KOPT-K1 (cell line): ENCODE data around the gene HRH4.

Source experiments
- H3K27ac ChIP-seq: fragments of 200-600 bp; sonication (generic); 2 replicates; pipeline ENCODE4 v1.5.1; 2016; ENCODE audit warnings: antibody characterized with exemption, mild to moderate bottlenecking, low read depth, low read length; ENCODE audit not compliant: poor library complexity, severe bottlenecking
- H3K36me3 ChIP-seq: fragments of 200-600 bp; sonication (generic); 2 replicates; pipeline ENCODE4 v1.5.1; 2017; ENCODE audit warnings: antibody characterized with exemption, mild to moderate bottlenecking, low read length, moderate library complexity; ENCODE audit not compliant: insufficient read depth
- H3K9me3 ChIP-seq: fragments of 200-600 bp; sonication (generic); 2 replicates; pipeline ENCODE4 v1.5.1; 2017; ENCODE audit warnings: antibody characterized with exemption, low read length, mild to moderate bottlenecking; ENCODE audit not compliant: insufficient read depth, poor library complexity, severe bottlenecking

HRH4 gene

GRCh38 chr18:24446953-24447538, 13.4 kb upstream of the HRH4 start:
- Histone ChIP-seq H3K36me3 (no peaks in the 10 kb centered on the region), H3K27ac (no peak overlapping the region), H3K9me3 (no peaks in the 10 kb centered on the region)

GRCh38 chr18:24447961-24448360, 12.5 kb upstream of the HRH4 start:
- Histone ChIP-seq H3K27ac (no peak overlapping the region), H3K9me3 (no peaks in the 10 kb centered on the region), H3K36me3 (no peaks in the 10 kb centered on the region)

GRCh38 chr18:24456549-24456948, 3.9 kb upstream of the HRH4 start:
- Histone ChIP-seq H3K27ac (no peak overlapping the region), H3K36me3 (no peaks in the 10 kb centered on the region)

DNA sequence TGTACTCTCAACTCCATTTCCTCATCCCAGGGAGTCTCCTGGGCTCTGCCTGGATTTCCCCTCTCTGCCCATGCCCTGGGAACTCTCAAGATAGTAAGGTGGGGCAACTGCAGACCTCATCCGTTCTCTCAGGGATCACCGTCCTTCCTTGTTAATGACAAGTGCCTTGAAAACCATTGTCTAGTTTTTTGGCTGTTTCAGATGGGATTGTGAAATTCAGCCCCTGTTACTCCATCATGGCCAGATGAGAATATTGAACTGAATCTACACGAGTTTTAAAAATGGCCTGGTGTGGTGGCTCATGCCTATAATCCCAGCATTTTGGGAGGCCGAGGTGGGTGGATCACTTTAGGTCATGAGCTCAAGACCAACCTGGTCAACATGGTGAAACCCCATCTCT, 665 bp upstream of the HRH4 start:
- Histone ChIP-seq H3K9me3 (no peaks in the 10 kb centered on the region), H3K36me3 (no peaks in the 10 kb centered on the region), H3K27ac (no peak overlapping the region)

More at GRCh38 chr18:24456549-24456948, 3.9 kb upstream of the HRH4 start:
- no peaks in the 10 kb centered on the region for H3K9me3 ChIP-seq

DNA sequence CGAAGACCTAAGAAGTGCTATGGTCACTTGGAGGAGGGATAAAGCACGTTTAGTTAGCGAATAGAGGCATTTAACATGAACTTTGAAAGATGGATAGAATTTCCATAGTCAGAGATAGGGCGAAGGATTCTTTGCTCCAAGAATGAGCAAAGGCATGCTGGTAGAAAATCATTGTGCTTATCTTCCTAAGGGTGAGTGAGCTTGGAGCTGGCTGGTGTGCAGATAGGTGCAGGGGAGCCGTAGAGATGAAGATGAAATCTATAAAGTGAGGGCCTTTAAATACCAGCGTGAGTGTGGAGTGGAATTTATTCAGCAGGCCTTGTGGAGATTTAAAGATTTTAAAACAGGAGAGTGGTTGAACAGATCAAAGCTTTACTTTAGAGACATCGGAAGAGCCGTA, 1.6 kb downstream of the HRH4 start:
- no peaks in the 10 kb centered on the region for H3K36me3 ChIP-seq
- no peak overlapping the region for H3K27ac ChIP-seq
- H3K9me3 ChIP-seq, result no peaks in the 10 kb centered on the region

- no peak overlapping the region for H3K27ac ChIP-seq
- H3K36me3 ChIP-seq, result no peaks in the 10 kb centered on the region
- no peaks in the 10 kb centered on the region for H3K9me3 ChIP-seq
Observed at GRCh38 chr18:24462838-24463775, 2.7 kb downstream of the HRH4 start.

DNA sequence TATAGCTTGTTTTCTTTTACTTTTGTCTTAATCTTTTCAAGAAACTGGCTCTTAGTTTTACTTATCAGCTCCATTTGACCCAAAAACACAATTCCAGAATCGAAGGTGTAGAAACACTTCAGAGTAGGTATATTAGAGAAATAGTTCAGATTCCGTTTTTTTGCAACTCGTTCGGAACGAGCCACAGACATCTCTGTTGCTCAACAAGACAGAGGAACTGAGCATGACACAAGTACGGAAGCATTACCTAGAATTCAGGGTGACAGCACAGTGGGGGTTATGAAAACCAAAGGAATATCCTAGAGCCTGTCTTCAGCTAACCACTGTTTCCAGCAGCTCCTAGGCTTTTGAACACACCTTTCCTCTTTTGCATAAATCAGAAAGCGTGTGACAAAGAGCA, 5.0 kb downstream of the HRH4 start:
- Histone ChIP-seq H3K27ac (no peak overlapping the region), H3K36me3 (no peaks in the 10 kb centered on the region), H3K9me3 (no peaks in the 10 kb centered on the region)

DNA sequence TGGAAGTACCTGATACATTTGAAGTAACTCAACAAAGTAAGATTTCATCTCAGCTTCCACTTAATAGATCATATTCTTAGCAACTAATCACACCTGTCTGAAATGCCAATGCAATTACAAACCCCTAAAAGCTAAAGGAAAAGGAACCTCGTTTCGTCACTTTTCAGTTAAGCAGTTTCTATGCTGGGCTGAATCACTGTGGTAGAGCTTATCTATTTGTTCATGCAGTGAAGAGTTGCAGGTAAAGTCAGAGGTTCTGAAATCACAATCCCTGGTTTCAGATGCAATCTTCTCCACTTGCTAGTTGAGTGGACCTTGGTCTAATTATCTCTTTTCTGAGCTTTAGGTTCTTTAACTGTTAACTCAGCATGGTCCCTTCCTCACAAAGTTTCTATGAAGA, 6.3 kb downstream of the HRH4 start:
- Histone ChIP-seq H3K36me3 (no peaks in the 10 kb centered on the region), H3K27ac (no peak overlapping the region), H3K9me3 (no peaks in the 10 kb centered on the region)

GRCh38 chr18:24470022-24470618, 9.7 kb downstream of the HRH4 start:
- no peaks in the 10 kb centered on the region for H3K9me3 ChIP-seq
- no peaks in the 10 kb centered on the region for H3K36me3 ChIP-seq
- no peak overlapping the region for H3K27ac ChIP-seq

DNA sequence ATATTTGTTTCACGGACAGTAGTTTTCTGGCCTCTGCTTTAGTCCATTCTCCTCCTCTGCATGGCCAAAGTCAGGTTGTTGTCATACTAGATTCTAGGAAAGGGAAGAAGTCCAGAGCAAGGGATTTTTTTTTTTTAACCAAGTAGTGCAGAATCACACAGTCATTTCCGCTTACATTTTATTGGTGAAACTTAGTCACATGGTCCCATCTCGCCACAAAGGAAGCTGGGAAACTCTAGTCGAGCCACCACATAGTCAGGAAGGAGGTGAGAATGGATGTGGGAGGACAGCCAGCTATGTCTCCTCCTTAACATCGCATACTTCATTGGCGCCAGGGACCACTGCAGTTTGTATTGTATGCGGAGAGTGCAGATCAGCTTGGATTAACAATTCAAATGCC, 10.4 kb downstream of the HRH4 start:
- no peaks in the 10 kb centered on the region for H3K9me3 ChIP-seq
- H3K36me3 ChIP-seq, result no peaks in the 10 kb centered on the region
- H3K27ac ChIP-seq, result no peak overlapping the region

- Histone ChIP-seq H3K9me3 (no peaks in the 10 kb centered on the region), H3K36me3 (no peaks in the 10 kb centered on the region), H3K27ac (no peak overlapping the region)
Observed at GRCh38 chr18:24472591-24472990, 12.2 kb downstream of the HRH4 start.

DNA sequence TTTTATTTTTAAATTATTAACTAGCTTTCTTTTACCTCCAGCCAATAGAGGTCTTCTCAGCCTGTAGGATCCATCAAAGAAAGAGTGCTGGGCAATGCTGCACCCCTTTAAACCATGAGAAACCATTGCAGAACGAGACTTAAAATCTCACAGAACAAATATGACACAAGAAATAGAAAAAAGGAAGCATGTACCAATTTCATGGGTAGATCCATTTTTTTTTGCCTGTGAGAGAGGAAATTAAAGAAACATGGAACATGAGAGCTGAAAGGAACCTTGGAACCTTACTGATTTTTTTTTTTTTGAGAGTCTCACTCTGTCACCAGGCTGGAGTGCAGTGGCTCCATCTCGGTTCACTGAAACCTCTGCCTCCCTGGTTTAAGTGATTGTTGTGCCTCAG, 14.0 kb downstream of the HRH4 start:
- Histone ChIP-seq H3K36me3 (no peaks in the 10 kb centered on the region), H3K27ac (no peak overlapping the region), H3K9me3 (no peaks in the 10 kb centered on the region)

DNA sequence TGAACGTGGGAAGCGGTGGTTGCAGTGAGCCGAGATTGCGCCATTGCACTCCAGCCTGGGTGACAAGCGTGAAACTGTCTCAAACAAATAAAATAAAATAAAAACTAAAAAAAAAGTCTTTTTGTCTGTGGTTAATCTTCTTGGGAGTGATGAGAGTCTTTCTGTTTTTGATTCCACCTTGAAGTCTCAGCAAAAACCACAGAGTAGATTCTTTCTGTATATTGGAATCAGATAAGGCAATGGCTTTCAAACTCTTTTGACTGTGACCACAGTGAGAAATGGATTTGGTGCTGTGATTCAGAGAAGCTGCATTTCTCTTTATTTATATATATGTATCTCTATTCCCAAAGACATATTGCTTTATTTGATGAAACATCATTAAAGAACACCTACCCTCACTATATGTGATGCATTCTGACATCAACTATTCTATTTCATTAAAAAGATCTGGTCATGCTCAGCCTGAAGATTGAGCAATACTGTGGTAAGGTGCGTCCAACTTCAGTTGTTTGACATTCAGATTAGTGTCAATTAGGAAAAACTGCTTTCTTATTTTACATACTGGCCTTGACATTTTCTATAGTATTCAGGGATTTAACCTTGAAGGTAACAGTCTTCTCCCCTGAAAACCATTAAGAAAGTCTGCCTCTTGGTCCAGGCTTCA, 15.6 kb downstream of the HRH4 start:
- Histone ChIP-seq H3K36me3 (no peaks in the 10 kb centered on the region), H3K9me3 (no peaks in the 10 kb centered on the region), H3K27ac (no peak overlapping the region)

- no peaks in the 10 kb centered on the region for H3K9me3 ChIP-seq
- no peak overlapping the region for H3K27ac ChIP-seq
- H3K36me3 ChIP-seq, result no peaks in the 10 kb centered on the region
Observed at GRCh38 chr18:24479371-24479770, 18.9 kb downstream of the HRH4 start.

GRCh38 chr18:24482821-24483220, 22.4 kb downstream of the HRH4 start:
- Histone ChIP-seq H3K9me3 (no peaks in the 10 kb centered on the region), H3K27ac (no peak overlapping the region)

More at GRCh38 chr18:24482821-24483220, 22.4 kb downstream of the HRH4 start:
- H3K36me3 ChIP-seq, result no peaks in the 10 kb centered on the region
